ENCODE data around the gene WDR45. TPM values are rescaled to one million over a fixed set of nuclear protein-coding genes. Genes with fewer than 3 reads are reported as not detected.

The WDR45 gene
- total and polyA plus RNA-seq, 2 experiments from 2014 or later, result 28.8 to 36.2 TPM

DNA sequence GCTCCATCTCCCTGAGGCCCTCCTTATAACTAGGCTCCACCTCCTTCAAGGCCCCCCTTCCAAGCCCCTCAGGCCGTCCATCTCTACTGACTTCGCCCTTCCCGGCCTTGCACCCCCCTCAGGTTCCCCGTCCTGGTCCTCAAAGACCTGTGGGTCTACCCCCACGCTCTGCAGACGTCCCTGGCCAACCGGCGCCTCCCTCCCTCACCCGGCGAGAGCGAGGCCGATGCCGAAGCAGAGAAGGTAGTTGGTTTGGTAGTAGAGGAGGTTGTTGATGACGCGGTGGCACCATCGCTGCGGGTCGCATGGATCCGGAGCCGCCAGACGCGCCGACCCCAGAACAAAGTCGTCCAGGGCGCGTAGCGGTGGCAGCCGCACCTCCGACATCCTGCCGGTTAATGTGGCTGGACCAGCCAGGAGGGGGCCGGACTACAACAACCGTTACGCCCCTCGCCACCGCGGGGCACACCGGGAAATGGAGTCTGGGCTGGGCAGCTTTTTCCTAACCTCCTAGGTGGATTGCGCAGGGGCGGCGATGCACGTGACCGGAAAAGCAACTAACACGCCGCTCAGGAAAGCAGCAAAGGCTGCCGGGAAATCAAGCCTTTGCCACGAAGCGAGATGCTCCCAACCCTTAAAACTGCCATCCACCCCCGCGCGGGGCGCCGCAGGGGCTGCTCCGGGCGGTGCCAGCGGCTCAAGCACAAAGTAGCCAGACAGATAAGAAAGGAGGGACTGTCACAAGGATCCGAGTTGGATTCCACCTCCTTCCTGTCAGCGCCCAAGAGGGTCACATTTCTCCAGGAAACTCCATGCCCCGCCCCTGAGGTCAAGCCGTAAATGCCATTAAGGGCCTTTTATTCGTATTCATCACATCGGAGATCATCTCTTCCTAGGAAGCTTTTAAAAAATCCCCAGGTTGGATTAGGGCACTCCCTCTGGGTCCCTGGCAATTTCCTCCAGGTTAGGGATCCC, 5.8 kb downstream of the WDR45 start, which contains the start of gene PRAF2:
PRAF2 (minus strand) TSS at position 402 of the 975 bp plus-strand sequence; CDS start at position 387, 15 bp downstream.
- Histone ChIP-seq H3K4me2 (peak within 1 kb of the TSS; percentile 84), H3K36me3 (ENCODE audit: insufficient read depth) (no peaks in the 10 kb centered on the region), H3K4me3 (peak within 1 kb of the TSS; percentile 83), H3K79me2 (replicated peaks; ENCODE audit: insufficient read depth) (peaks cover 4% of the 10 kb centered on the region; the same call in 1 of the 2 replicates), H3F3A (replicated peaks; ENCODE audit: low read depth) (no peaks in the 10 kb centered on the region), H3K27ac (ENCODE audit: low read depth) (no peak within 1 kb of the TSS), H4K20me1 (replicated peaks; ENCODE audit: insufficient read depth) (no peaks in the 10 kb centered on the region), H3K27me3 (ENCODE audit: insufficient read depth) (no peaks in the 10 kb centered on the region), H3K4me1 (ENCODE audit: insufficient read depth) (no peaks in the 10 kb centered on the region), H2AFZ (no peak within 1 kb of the TSS), H3K9me2 (ENCODE audit: insufficient read depth) (no peaks in the 10 kb centered on the region)
- ATAC-seq (peak; percentile 80), DNase-seq (ENCODE audit: low spot score) (peak; percentile 92)
- no peaks in the 10 kb centered on the region for H3K36me3 Mint-ChIP-seq (ENCODE audit: low read depth)
- H3K27ac Mint-ChIP-seq, result peak within 1 kb of the TSS; percentile 56; the same call in 1 of the 2 replicates
- no peaks in the 10 kb centered on the region; the same call in 1 of the 3 replicates for H3K9me3 Mint-ChIP-seq
- TF ChIP-seq ZNF114 (CRISPR knock-in tag; IDR thresholded peaks at IDR 0.05), result no peak
- peak; percentile 69 for TF ChIP-seq POLR2AphosphoS5 (IDR thresholded peaks at IDR 0.05; ENCODE audit: low read depth)
- TF ChIP-seq, protein P1, sequence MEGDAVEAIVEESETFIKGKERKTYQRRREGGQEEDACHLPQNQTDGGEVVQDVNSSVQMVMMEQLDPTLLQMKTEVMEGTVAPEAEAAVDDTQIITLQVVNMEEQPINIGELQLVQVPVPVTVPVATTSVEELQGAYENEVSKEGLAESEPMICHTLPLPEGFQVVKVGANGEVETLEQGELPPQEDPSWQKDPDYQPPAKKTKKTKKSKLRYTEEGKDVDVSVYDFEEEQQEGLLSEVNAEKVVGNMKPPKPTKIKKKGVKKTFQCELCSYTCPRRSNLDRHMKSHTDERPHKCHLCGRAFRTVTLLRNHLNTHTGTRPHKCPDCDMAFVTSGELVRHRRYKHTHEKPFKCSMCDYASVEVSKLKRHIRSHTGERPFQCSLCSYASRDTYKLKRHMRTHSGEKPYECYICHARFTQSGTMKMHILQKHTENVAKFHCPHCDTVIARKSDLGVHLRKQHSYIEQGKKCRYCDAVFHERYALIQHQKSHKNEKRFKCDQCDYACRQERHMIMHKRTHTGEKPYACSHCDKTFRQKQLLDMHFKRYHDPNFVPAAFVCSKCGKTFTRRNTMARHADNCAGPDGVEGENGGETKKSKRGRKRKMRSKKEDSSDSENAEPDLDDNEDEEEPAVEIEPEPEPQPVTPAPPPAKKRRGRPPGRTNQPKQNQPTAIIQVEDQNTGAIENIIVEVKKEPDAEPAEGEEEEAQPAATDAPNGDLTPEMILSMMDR (conservative IDR thresholded peaks at IDR 0.05; ENCODE audit: low read depth in 2 of 2), result no peak
- TF ChIP-seq, protein P2, sequence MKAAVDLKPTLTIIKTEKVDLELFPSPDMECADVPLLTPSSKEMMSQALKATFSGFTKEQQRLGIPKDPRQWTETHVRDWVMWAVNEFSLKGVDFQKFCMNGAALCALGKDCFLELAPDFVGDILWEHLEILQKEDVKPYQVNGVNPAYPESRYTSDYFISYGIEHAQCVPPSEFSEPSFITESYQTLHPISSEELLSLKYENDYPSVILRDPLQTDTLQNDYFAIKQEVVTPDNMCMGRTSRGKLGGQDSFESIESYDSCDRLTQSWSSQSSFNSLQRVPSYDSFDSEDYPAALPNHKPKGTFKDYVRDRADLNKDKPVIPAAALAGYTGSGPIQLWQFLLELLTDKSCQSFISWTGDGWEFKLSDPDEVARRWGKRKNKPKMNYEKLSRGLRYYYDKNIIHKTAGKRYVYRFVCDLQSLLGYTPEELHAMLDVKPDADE (IDR thresholded peaks at IDR 0.05), result peak; percentile 96
- peaks cover 12% of the 10 kb centered on the region for H3K27me3 Mint-ChIP-seq (ENCODE audit: insufficient read depth, low read depth, poor library complexity)
- H3K4me1 Mint-ChIP-seq, result peaks cover 14% of the 10 kb centered on the region
- H3K4me3 Mint-ChIP-seq, result peak within 1 kb of the TSS; percentile 85

DNA sequence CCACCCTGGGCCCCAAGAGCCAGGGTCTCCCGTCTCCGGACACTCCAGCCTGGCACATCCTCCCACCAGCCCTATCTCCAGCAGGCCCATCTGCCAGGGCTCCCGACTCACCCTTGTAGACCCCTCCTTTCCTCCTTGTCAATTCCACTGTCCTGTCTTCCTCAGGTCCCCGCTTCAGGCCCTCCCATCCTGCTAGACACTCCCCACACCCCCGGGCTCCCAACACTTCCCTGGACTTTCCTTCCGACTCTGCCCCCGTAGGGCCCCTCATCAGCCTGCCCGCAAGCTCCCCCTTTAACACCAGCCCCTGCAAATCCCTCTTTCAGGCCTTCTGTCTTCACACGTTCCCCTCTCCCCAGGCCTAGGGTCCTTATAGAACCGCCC, 7.0 kb downstream of the WDR45 start:
- Histone ChIP-seq H3K27me3 (ENCODE audit: insufficient read depth) (no peaks in the 10 kb centered on the region), H3K4me1 (ENCODE audit: insufficient read depth) (no peaks in the 10 kb centered on the region), H3K9me2 (ENCODE audit: insufficient read depth) (no peaks in the 10 kb centered on the region), H3K27ac (ENCODE audit: low read depth) (no peak overlapping the region), H3K4me2 (peak overlapping the region; percentile 84), H4K20me1 (replicated peaks; ENCODE audit: insufficient read depth) (no peaks in the 10 kb centered on the region), H3F3A (replicated peaks; ENCODE audit: low read depth) (no peaks in the 10 kb centered on the region), H3K36me3 (ENCODE audit: insufficient read depth) (no peaks in the 10 kb centered on the region), H3K79me2 (replicated peaks; ENCODE audit: insufficient read depth) (peaks cover 4% of the 10 kb centered on the region; the same call in 1 of the 2 replicates), H3K4me3 (peak overlapping the region; percentile 83), H2AFZ (no peak overlapping the region)
- ATAC-seq (peak; percentile 4), DNase-seq (ENCODE audit: low spot score) (no peak)
- peaks cover 14% of the 10 kb centered on the region for H3K27me3 Mint-ChIP-seq (ENCODE audit: insufficient read depth, low read depth, poor library complexity)
- H3K4me1 Mint-ChIP-seq, result peaks cover 14% of the 10 kb centered on the region
- H3K36me3 Mint-ChIP-seq (ENCODE audit: low read depth), result no peaks in the 10 kb centered on the region
- H3K4me3 Mint-ChIP-seq, result peak overlapping the region; percentile 85
- H3K9me3 Mint-ChIP-seq, result no peaks in the 10 kb centered on the region; the same call in 1 of the 3 replicates
- H3K27ac Mint-ChIP-seq, result peak overlapping the region; percentile 56; the same call in 1 of the 2 replicates
- TF ChIP-seq, protein P1 (conservative IDR thresholded peaks at IDR 0.05; ENCODE audit: low read depth in 2 of 2), result no peak
- TF ChIP-seq, protein P2 (IDR thresholded peaks at IDR 0.05), result no peak
- TF ChIP-seq JUNB (IDR thresholded peaks at IDR 0.05; ENCODE audit: unreplicated experiment), result no peak
- TF ChIP-seq EZH2 (IDR thresholded peaks at IDR 0.05; ENCODE audit: low read depth, unreplicated experiment), result no peak
- no peak for TF ChIP-seq NANOG (IDR thresholded peaks at IDR 0.05; ENCODE audit: borderline replicate concordance)
- no peak for TF ChIP-seq REST (IDR thresholded peaks at IDR 0.05; ENCODE audit: unreplicated experiment)
- TF ChIP-seq CREB1 (CRISPR knock-in tag; IDR thresholded peaks at IDR 0.05; ENCODE audit: low read depth), result no peak
- no peak for TF ChIP-seq ZNF331 (CRISPR knock-in tag; IDR thresholded peaks at IDR 0.05; ENCODE audit: low read depth)
